Neural progenitor cell (in vitro differentiated cells): ENCODE results near the gene CAMSAP1. TPM values are rescaled to one million over a fixed set of nuclear protein-coding genes. Genes with fewer than 3 reads are reported as not detected.
A peak's percentile ranks its signal among the peaks of the same experiment; 100 is the strongest.
"Not testable (repeated sequence)": the region's sequence is repeated elsewhere in the genome, so short reads cannot be mapped to it uniquely, and the experiment has no call there.

Source experiments
- DNase-seq: peaks from one replicate; pipeline ENCODE4 v3.0.0-alpha.2; 2016; ENCODE audit warnings: low spot score
- H2AFZ ChIP-seq: fragments of 200-600 bp; sonication (generic); replicated peaks from 2 replicates; pipeline ENCODE4 v1.6.1; 2016; ENCODE audit warnings: antibody characterized with exemption
- H3F3A ChIP-seq: fragments of 200-600 bp; sonication (generic); 2 replicates; pipeline ENCODE4 v1.6.1; 2016; ENCODE audit warnings: antibody characterized with exemption, low read depth
- H3K27ac ChIP-seq: fragments of 200-600 bp; sonication (generic); 2 replicates; pipeline ENCODE4 v1.5.1; 2016; ENCODE audit warnings: mild to moderate bottlenecking
- H3K27me3 ChIP-seq: fragments of 200-600 bp; sonication (generic); 2 replicates; pipeline ENCODE4 v1.6.1; 2016; ENCODE audit warnings: mild to moderate bottlenecking, moderate library complexity
- H3K36me3 ChIP-seq: fragments of 200-600 bp; sonication (generic); 2 replicates; pipeline ENCODE4 v1.5.1; 2016
- H3K4me1 ChIP-seq: fragments of 200-600 bp; sonication (generic); 2 replicates; pipeline ENCODE4 v1.6.1; 2016; ENCODE audit warnings: mixed run types
- H3K4me2 ChIP-seq: fragments of 200-600 bp; sonication (generic); 2 replicates; pipeline ENCODE4 v1.6.1; 2016
- H3K4me3 ChIP-seq: fragments of 200-600 bp; sonication (generic); 2 replicates; pipeline ENCODE4 v1.5.1; 2016
- H3K79me2 ChIP-seq: fragments of 200-600 bp; sonication (generic); 2 replicates; pipeline ENCODE4 v1.6.1; 2016; ENCODE audit warnings: low read depth
- H3K9ac ChIP-seq: fragments of 200-600 bp; sonication (generic); 2 replicates; pipeline ENCODE4 v1.6.1; 2016
- H3K9me3 ChIP-seq: fragments of 200-600 bp; sonication (generic); 2 replicates; pipeline ENCODE4 v1.5.1; 2016; ENCODE audit warnings: low read depth
- H4K20me1 ChIP-seq: fragments of 200-600 bp; sonication (generic); 2 replicates; pipeline ENCODE4 v1.6.1; 2016; ENCODE audit warnings: low read depth
- H3K27ac Mint-ChIP-seq: 3 replicates; pipeline ENCODE4 v1.8.0; 2021; ENCODE audit warnings: mixed read lengths
- H3K27me3 Mint-ChIP-seq: 2 replicates; pipeline ENCODE4 v1.8.0; 2022; ENCODE audit warnings: low read depth, mild to moderate bottlenecking, inconsistent platforms, moderate library complexity, mixed read lengths; ENCODE audit not compliant: insufficient read depth
- H3K36me3 Mint-ChIP-seq: 3 replicates; pipeline ENCODE4 v1.8.0; 2021; ENCODE audit warnings: mixed read lengths
- H3K4me1 Mint-ChIP-seq: 3 replicates; pipeline ENCODE4 v1.8.0; 2021; ENCODE audit warnings: mixed read lengths
- H3K4me3 Mint-ChIP-seq: 3 replicates; pipeline ENCODE4 v1.8.0; 2021; ENCODE audit warnings: mild to moderate bottlenecking, moderate library complexity, mixed read lengths
- H3K9me3 Mint-ChIP-seq: 3 replicates; pipeline ENCODE4 v1.8.0; 2020; ENCODE audit warnings: mixed read lengths
- CTCF ChIP-seq: fragments of 200-600 bp; sonication (generic); IDR thresholded peaks from 2 replicates; pipeline ENCODE4 v1.5.1; 2017; ENCODE audit warnings: antibody characterized with exemption, mild to moderate bottlenecking
- EZH2 ChIP-seq: fragments of 200-600 bp; sonication (generic); IDR thresholded peaks from 2 replicates; pipeline ENCODE4 v1.6.1; 2017; ENCODE audit warnings: antibody characterized with exemption, mild to moderate bottlenecking, moderate library complexity
- EZH2phosphoT487 ChIP-seq: fragments of 200-600 bp; sonication (generic); IDR thresholded peaks from 2 replicates; pipeline ENCODE4 v1.6.1; 2017; ENCODE audit warnings: antibody characterized with exemption
- total RNA-seq: library from RNA; depleted of rRNA; stranded (reverse); fragments of >200 nt; gene quantifications from 2 replicates; pipeline ENCODE4 v1.2.3, GENCODE V29; 2015; ENCODE audit warnings: low replicate concordance

Gene CAMSAP1
- total RNA-seq, 1 donor from 2014 or later, result 39.3 TPM

- Histone ChIP-seq H2AFZ (no peak overlapping the region), H3K4me1 (peaks cover 6% of the 10 kb centered on the region), H3K27me3 (no peaks in the 10 kb centered on the region), H3K9me3 (no peaks in the 10 kb centered on the region), H3K79me2 (no peaks in the 10 kb centered on the region), H4K20me1 (peaks cover 3% of the 10 kb centered on the region), H3F3A (no peaks in the 10 kb centered on the region), H3K27ac (no peak overlapping the region), H3K4me3 (no peak overlapping the region), H3K36me3 (no peaks in the 10 kb centered on the region), H3K4me2 (no peak overlapping the region), H3K9ac (no peak overlapping the region)
- TF ChIP-seq EZH2phosphoT487 (no peak), EZH2 (no peak)
- peaks cover 21% of the 10 kb centered on the region for H3K36me3 Mint-ChIP-seq
- H3K9me3 Mint-ChIP-seq, result no peaks in the 10 kb centered on the region
- no peak overlapping the region for H3K27ac Mint-ChIP-seq
- no peaks in the 10 kb centered on the region for H3K27me3 Mint-ChIP-seq
- no peak overlapping the region for H3K4me3 Mint-ChIP-seq
- no peak for DNase-seq
- H3K4me1 Mint-ChIP-seq, result peaks cover 10% of the 10 kb centered on the region
Measured at GRCh38 chr9:135948446-135948845, 41.1 kb upstream of the CAMSAP1 start.

- H3K9me3 ChIP-seq, result no peaks in the 10 kb centered on the region
- H3F3A ChIP-seq, result no peaks in the 10 kb centered on the region
- Mint-ChIP-seq H3K4me1 (peaks cover 10% of the 10 kb centered on the region), H3K4me3 (no peak overlapping the region), H3K9me3 (no peaks in the 10 kb centered on the region), H3K36me3 (peaks cover 19% of the 10 kb centered on the region), H3K27ac (peak overlapping the region; percentile 24), H3K27me3 (no peaks in the 10 kb centered on the region)
- H3K36me3 ChIP-seq, result no peaks in the 10 kb centered on the region
- H3K4me2 ChIP-seq, result no peak overlapping the region
- DNase-seq, result no peak
- H3K27ac ChIP-seq, result no peak overlapping the region
- H3K79me2 ChIP-seq, result no peaks in the 10 kb centered on the region
- no peak overlapping the region for H3K4me3 ChIP-seq
- H3K27me3 ChIP-seq, result no peaks in the 10 kb centered on the region
- no peak for TF ChIP-seq CTCF
- TF ChIP-seq EZH2phosphoT487, result no peak
- no peak for TF ChIP-seq EZH2
- no peak overlapping the region for H2AFZ ChIP-seq
- peaks cover 6% of the 10 kb centered on the region for H3K4me1 ChIP-seq
- peaks cover 3% of the 10 kb centered on the region for H4K20me1 ChIP-seq
- no peak overlapping the region for H3K9ac ChIP-seq
Measured at GRCh38 chr9:135947582-135947981, 40.2 kb upstream of the CAMSAP1 start.

- H3F3A ChIP-seq, H2AFZ ChIP-seq, H3K79me2 ChIP-seq, H3K4me3 ChIP-seq, H4K20me1 ChIP-seq, H3K9me3 Mint-ChIP-seq, H3K4me1 Mint-ChIP-seq, H3K27me3 Mint-ChIP-seq, H3K9ac ChIP-seq, H3K4me1 ChIP-seq, H3K9me3 ChIP-seq, H3K27ac ChIP-seq, H3K27me3 ChIP-seq, H3K4me3 Mint-ChIP-seq, DNase-seq, H3K4me2 ChIP-seq, H3K36me3 ChIP-seq, H3K27ac Mint-ChIP-seq: not testable (repeated sequence)
- peaks cover 19% of the 10 kb centered on the region for H3K36me3 Mint-ChIP-seq
Measured at GRCh38 chr9:135947105-135947504, 39.8 kb upstream of the CAMSAP1 start.

- no peaks in the 10 kb centered on the region for H3K4me1 ChIP-seq
- Mint-ChIP-seq H3K4me1 (peaks cover 3% of the 10 kb centered on the region), H3K27ac (no peak overlapping the region), H3K36me3 (peaks cover 22% of the 10 kb centered on the region), H3K4me3 (no peak overlapping the region), H3K27me3 (no peaks in the 10 kb centered on the region), H3K9me3 (no peaks in the 10 kb centered on the region)
- no peaks in the 10 kb centered on the region for H3K79me2 ChIP-seq
- TF ChIP-seq EZH2 (no peak), EZH2phosphoT487 (no peak), CTCF (no peak)
- no peaks in the 10 kb centered on the region for H3F3A ChIP-seq
- DNase-seq, result no peak
- H3K27me3 ChIP-seq, result no peaks in the 10 kb centered on the region
- peaks cover 3% of the 10 kb centered on the region for H4K20me1 ChIP-seq
- no peak overlapping the region for H3K4me3 ChIP-seq
- no peak overlapping the region for H3K4me2 ChIP-seq
- H3K9me3 ChIP-seq, result no peaks in the 10 kb centered on the region
- no peak overlapping the region for H3K9ac ChIP-seq
- no peaks in the 10 kb centered on the region for H3K36me3 ChIP-seq
- H2AFZ ChIP-seq, result no peak overlapping the region
- no peak overlapping the region for H3K27ac ChIP-seq
Measured at GRCh38 chr9:135946392-135946994, 39.1 kb upstream of the CAMSAP1 start.
